ENCODE data around the gene MMP8.
"Not testable (repeated sequence)": the region's sequence is repeated elsewhere in the genome, so short reads cannot be mapped to it uniquely, and the experiment has no call there.

The MMP8 gene

GRCh38 chr11:102749101-102749722, 24.5 kb upstream of the MMP8 start:
- Histone ChIP-seq H3K4me2 (ENCODE audit: low read depth, low read length, poor library complexity, severe bottlenecking) (no peak overlapping the region), H3K79me2 (ENCODE audit: insufficient read depth, low read length) (no peaks in the 10 kb centered on the region), H3K9me3 (ENCODE audit: insufficient read depth, low read depth, low read length) (no peaks in the 10 kb centered on the region), H3F3A (ENCODE audit: low read depth) (no peaks in the 10 kb centered on the region), H3K9me2 (replicated peaks; ENCODE audit: low read depth, low read length) (no peaks in the 10 kb centered on the region), H2AFZ (ENCODE audit: low read length) (no peak overlapping the region), H3K36me3 (ENCODE audit: insufficient read depth, low read length) (no peaks in the 10 kb centered on the region), H3K4me1 (ENCODE audit: insufficient read depth, low read length, poor library complexity, severe bottlenecking) (no peaks in the 10 kb centered on the region), H3K4me3 (ENCODE audit: low read length, poor library complexity, severe bottlenecking) (no peak overlapping the region), H4K20me1 (ENCODE audit: insufficient read depth, low read length, poor library complexity, severe bottlenecking) (no peaks in the 10 kb centered on the region), H3K9ac (ENCODE audit: low read depth, low read length, poor library complexity, severe bottlenecking) (no peak overlapping the region), H3K27me3 (ENCODE audit: insufficient read depth, low read length, poor library complexity, severe bottlenecking) (peaks cover 6% of the 10 kb centered on the region)
- TF ChIP-seq EZH2phosphoT487 (IDR thresholded peaks at IDR 0.05; ENCODE audit: borderline replicate concordance) = no peak
- no peak for TF ChIP-seq CTCF (conservative IDR thresholded peaks at IDR 0.05; ENCODE audit: low read length)

GRCh38 chr11:102746746-102747578, 22.2 kb upstream of the MMP8 start:
- not testable (repeated sequence) for H3K79me2 ChIP-seq (ENCODE audit: insufficient read depth, low read length); H3K9me3 ChIP-seq (ENCODE audit: insufficient read depth, low read depth, low read length); H3K4me3 ChIP-seq (ENCODE audit: low read length, poor library complexity, severe bottlenecking); H3K9me2 ChIP-seq (replicated peaks; ENCODE audit: low read depth, low read length); H3K9ac ChIP-seq (ENCODE audit: low read depth, low read length, poor library complexity, severe bottlenecking); H4K20me1 ChIP-seq (ENCODE audit: insufficient read depth, low read length, poor library complexity, severe bottlenecking); H3K4me1 ChIP-seq (ENCODE audit: insufficient read depth, low read length, poor library complexity, severe bottlenecking); H3F3A ChIP-seq (ENCODE audit: low read depth); H3K36me3 ChIP-seq (ENCODE audit: insufficient read depth, low read length); H3K27me3 ChIP-seq (ENCODE audit: insufficient read depth, low read length, poor library complexity, severe bottlenecking); H3K4me2 ChIP-seq (ENCODE audit: low read depth, low read length, poor library complexity, severe bottlenecking); H2AFZ ChIP-seq (ENCODE audit: low read length)

DNA sequence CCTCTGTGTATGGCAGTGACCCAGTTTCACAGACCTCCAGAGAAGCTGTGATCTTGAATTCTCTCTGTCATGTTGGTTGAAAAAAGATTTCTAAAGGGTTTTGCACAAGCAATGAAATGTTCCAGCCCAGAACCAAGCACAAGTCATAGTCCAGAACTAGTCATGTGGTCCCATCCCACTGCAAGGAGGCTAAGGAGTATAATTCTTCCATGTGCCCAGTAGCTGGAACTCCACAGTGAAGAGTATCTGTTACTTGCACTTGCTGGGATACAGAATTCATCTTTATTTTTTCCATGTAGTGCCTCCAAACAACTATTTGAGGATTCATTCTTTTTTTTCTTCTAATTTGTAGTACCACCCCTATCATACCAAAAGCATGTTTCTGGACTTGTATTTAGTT, 9.9 kb upstream of the MMP8 start:
- no peaks in the 10 kb centered on the region for H3K79me2 ChIP-seq (ENCODE audit: insufficient read depth, low read length)
- H3K4me1 ChIP-seq (ENCODE audit: insufficient read depth, low read length, poor library complexity, severe bottlenecking) = no peaks in the 10 kb centered on the region
- no peaks in the 10 kb centered on the region for H3F3A ChIP-seq (ENCODE audit: low read depth)
- H2AFZ ChIP-seq (ENCODE audit: low read length) = no peak overlapping the region
- peaks cover 3% of the 10 kb centered on the region for H3K27me3 ChIP-seq (ENCODE audit: insufficient read depth, low read length, poor library complexity, severe bottlenecking)
- no peak overlapping the region for H3K4me2 ChIP-seq (ENCODE audit: low read depth, low read length, poor library complexity, severe bottlenecking)
- no peak overlapping the region for H3K4me3 ChIP-seq (ENCODE audit: low read length, poor library complexity, severe bottlenecking)
- no peaks in the 10 kb centered on the region for H3K36me3 ChIP-seq (ENCODE audit: insufficient read depth, low read length)
- no peak overlapping the region for H3K9ac ChIP-seq (ENCODE audit: low read depth, low read length, poor library complexity, severe bottlenecking)
- TF ChIP-seq CTCF (conservative IDR thresholded peaks at IDR 0.05; ENCODE audit: low read length) = no peak
- no peak for TF ChIP-seq EZH2phosphoT487 (IDR thresholded peaks at IDR 0.05; ENCODE audit: borderline replicate concordance)
- H3K9me2 ChIP-seq (replicated peaks; ENCODE audit: low read depth, low read length) = no peaks in the 10 kb centered on the region
- no peaks in the 10 kb centered on the region for H3K9me3 ChIP-seq (ENCODE audit: insufficient read depth, low read depth, low read length)
- H4K20me1 ChIP-seq (ENCODE audit: insufficient read depth, low read length, poor library complexity, severe bottlenecking) = no peaks in the 10 kb centered on the region
